WTC11 (cell line): ENCODE measurements around the gene GLMN. TPM values are rescaled to one million over a fixed set of nuclear protein-coding genes. Genes with fewer than 3 reads are reported as not detected.
A peak's percentile ranks its signal among the peaks of the same experiment; 100 is the strongest.

Experiments
- ATAC-seq: fragments of 200-7000 bp; cut with Tn5 transposase; 2 replicates; pipeline ENCODE4 v1.10.0; 2021; ENCODE audit warnings: mild to moderate bottlenecking, moderate library complexity
- CTCF ChIA-PET: fragments of 300-600 bp; sonication (Branson Sonifier 250); formaldehyde crosslinking; loops from one replicate; lab custom pipeline; 2021; ENCODE audit warnings: antibody characterized with exemption; lab: Charles Lee
- POLR2A ChIA-PET: fragments of 350-600 bp; sonication (Branson Sonifier 250); formaldehyde crosslinking; loops from one replicate; lab custom pipeline; 2021; ENCODE audit warnings: antibody characterized with exemption; lab: Charles Lee
- DNase-seq: peaks from one replicate; pipeline ENCODE4 v3.0.0; 2021; ENCODE audit warnings: low spot score
- H3K27ac Mint-ChIP-seq: 2 replicates; pipeline ENCODE4 v1.8.0; 2021; ENCODE audit warnings: mixed read lengths
- H3K27me3 Mint-ChIP-seq: 2 replicates; pipeline ENCODE4 v1.8.0; 2021; ENCODE audit warnings: low read depth, mild to moderate bottlenecking, moderate library complexity, mixed read lengths
- H3K36me3 Mint-ChIP-seq: 2 replicates; pipeline ENCODE4 v1.8.0; 2021; ENCODE audit warnings: mixed read lengths
- H3K4me1 Mint-ChIP-seq: 2 replicates; pipeline ENCODE4 v1.8.0; 2022; ENCODE audit warnings: mixed read lengths
- H3K4me3 Mint-ChIP-seq: 2 replicates; pipeline ENCODE4 v1.8.0; 2021; ENCODE audit warnings: mild to moderate bottlenecking, moderate library complexity, mixed read lengths
- H3K9me3 Mint-ChIP-seq: 2 replicates; pipeline ENCODE4 v1.8.0; 2021; ENCODE audit warnings: mixed read lengths
- ELF4 ChIP-seq: sonication (generic); formaldehyde crosslinking; IDR thresholded peaks from 2 replicates; pipeline ENCODE4 v1.8.1; 2022; ENCODE audit warnings: low read depth, mild to moderate bottlenecking, moderate library complexity, missing genetic modification reagents
- EMX1 ChIP-seq: fragments of 250-450 bp; sonication (Bioruptor Pico); IDR thresholded peaks from 2 replicates; pipeline ENCODE4 v1.8.0; 2021; ENCODE audit warnings: mild to moderate bottlenecking
- FOXJ3 ChIP-seq: sonication (generic); formaldehyde crosslinking; IDR thresholded peaks from 2 replicates; pipeline ENCODE4 v1.9.0; 2021; ENCODE audit warnings: missing genetic modification reagents, mild to moderate bottlenecking, borderline replicate concordance
- JAZF1 ChIP-seq: fragments of 250-450 bp; sonication (Bioruptor Pico); IDR thresholded peaks from 2 replicates; pipeline ENCODE4 v1.9.0; 2021; ENCODE audit warnings: moderate library complexity, mild to moderate bottlenecking, inconsistent platforms
- MYBL2 ChIP-seq: sonication (generic); formaldehyde crosslinking; IDR thresholded peaks from 2 replicates; pipeline ENCODE4 v1.8.1; 2023; ENCODE audit warnings: mild to moderate bottlenecking, moderate library complexity, missing genetic modification reagents
- NR3C1 ChIP-seq: sonication (generic); formaldehyde crosslinking; conservative IDR thresholded peaks from 2 replicates; pipeline ENCODE4 v1.8.1; 2023; ENCODE audit warnings: low read depth, mild to moderate bottlenecking, missing genetic modification reagents
- RELA ChIP-seq: sonication (generic); formaldehyde crosslinking; IDR thresholded peaks from 2 replicates; pipeline ENCODE4 v1.8.1; 2022; ENCODE audit warnings: missing genetic modification reagents, mild to moderate bottlenecking, borderline replicate concordance
- SMAD4 ChIP-seq: sonication (generic); formaldehyde crosslinking; IDR thresholded peaks from 2 replicates; pipeline ENCODE4 v1.8.0; 2022; ENCODE audit warnings: mild to moderate bottlenecking, missing genetic modification reagents
- TEAD1 ChIP-seq: sonication (generic); formaldehyde crosslinking; IDR thresholded peaks from 2 replicates; pipeline ENCODE4 v1.8.0; 2022; ENCODE audit warnings: mild to moderate bottlenecking, missing genetic modification reagents
- ZNF138 ChIP-seq: sonication (generic); formaldehyde crosslinking; conservative IDR thresholded peaks from 2 replicates; pipeline ENCODE4 v1.8.1; 2022; ENCODE audit warnings: mild to moderate bottlenecking, moderate library complexity, missing genetic modification reagents
- ZNF671 ChIP-seq: fragments of 250-450 bp; sonication (Bioruptor Pico); IDR thresholded peaks from 2 replicates; pipeline ENCODE4 v1.8.0; 2021; ENCODE audit warnings: mild to moderate bottlenecking
- total RNA-seq: library from RNA; stranded (reverse); gene quantifications from 3 replicates; pipeline ENCODE4 v1.2.3, GENCODE V29; 2021
- TF ChIP-seq, protein P1 (sequence below): fragments of 250-450 bp; sonication (Bioruptor Pico); IDR thresholded peaks from 2 replicates; pipeline ENCODE4 v1.9.0; 2021; ENCODE audit warnings: mild to moderate bottlenecking, borderline replicate concordance
- TF ChIP-seq, protein P2 (sequence below): sonication (generic); formaldehyde crosslinking; conservative IDR thresholded peaks from 2 replicates; pipeline ENCODE4 v1.8.1; 2022; ENCODE audit warnings: mild to moderate bottlenecking, missing genetic modification reagents
- TF ChIP-seq, protein P3 (sequence below): fragments of 200-600 bp; IDR thresholded peaks from 2 replicates; pipeline ENCODE4 v1.8.0; 2022; ENCODE audit warnings: antibody characterized with exemption
- TF ChIP-seq, protein P4 (sequence below): sonication (generic); formaldehyde crosslinking; IDR thresholded peaks from 2 replicates; pipeline ENCODE4 v1.8.1; 2023; ENCODE audit warnings: mild to moderate bottlenecking, missing genetic modification reagents, moderate library complexity
- TF ChIP-seq, protein P5 (sequence below): sonication (generic); formaldehyde crosslinking; IDR thresholded peaks from 2 replicates; pipeline ENCODE4 v1.8.1; 2023; ENCODE audit warnings: mild to moderate bottlenecking, missing genetic modification reagents
- TF ChIP-seq, protein P6 (sequence below): sonication (generic); formaldehyde crosslinking; IDR thresholded peaks from 2 replicates; pipeline ENCODE4 v1.8.0; 2022; ENCODE audit warnings: mild to moderate bottlenecking, missing genetic modification reagents
- TF ChIP-seq, protein P7 (sequence below): fragments of 250-450 bp; sonication (Bioruptor Pico); IDR thresholded peaks from 2 replicates; pipeline ENCODE4 v2.1.2; 2022; ENCODE audit warnings: mild to moderate bottlenecking, moderate library complexity
- TF ChIP-seq, protein P8 (sequence below): sonication (generic); formaldehyde crosslinking; IDR thresholded peaks from 2 replicates; pipeline ENCODE4 v1.8.0; 2022; ENCODE audit warnings: mild to moderate bottlenecking, missing genetic modification reagents

The GLMN gene
- total RNA-seq, 1 experiment from 2014 or later: 20.9 TPM

DNA sequence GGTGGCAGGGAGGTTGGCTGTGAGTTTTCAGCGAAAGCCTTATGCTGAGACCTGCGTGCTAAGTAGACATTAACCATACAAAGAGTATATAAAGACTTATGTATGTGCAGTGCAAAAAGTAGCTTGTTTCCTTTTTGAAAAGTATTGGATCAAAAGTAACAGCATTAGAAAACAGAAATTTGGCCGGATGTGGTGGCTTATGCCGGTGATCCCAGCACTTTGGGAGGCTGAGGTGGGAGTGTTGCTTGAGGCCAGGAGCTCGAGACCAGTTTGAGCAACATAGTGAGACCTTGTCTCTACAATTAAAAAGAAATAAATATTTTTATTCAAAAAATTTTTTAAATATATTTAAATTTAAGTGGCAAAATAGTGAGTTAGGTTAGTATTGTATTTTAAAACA is 2.2 kb upstream of the GLMN start:
- Mint-ChIP-seq H3K27me3 (no peaks in the 10 kb centered on the region), H3K27ac (no peak overlapping the region), H3K36me3 (peaks cover 37% of the 10 kb centered on the region), H3K9me3 (peaks cover 3% of the 10 kb centered on the region; the same call in 1 of the 2 replicates), H3K4me3 (no peak overlapping the region), H3K4me1 (peaks cover 13% of the 10 kb centered on the region)
- ChIA-PET POLR2A (no interaction called here), CTCF (interaction anchor here (1.7 kb wide), 1 partner anchor 10 kb away, joined by 5 read pairs; no protein-coding TSS in a partner anchor)
- ATAC-seq (no peak), DNase-seq (no peak)
- no peak for TF ChIP-seq FOXJ3 (CRISPR knock-in tag)

DNA sequence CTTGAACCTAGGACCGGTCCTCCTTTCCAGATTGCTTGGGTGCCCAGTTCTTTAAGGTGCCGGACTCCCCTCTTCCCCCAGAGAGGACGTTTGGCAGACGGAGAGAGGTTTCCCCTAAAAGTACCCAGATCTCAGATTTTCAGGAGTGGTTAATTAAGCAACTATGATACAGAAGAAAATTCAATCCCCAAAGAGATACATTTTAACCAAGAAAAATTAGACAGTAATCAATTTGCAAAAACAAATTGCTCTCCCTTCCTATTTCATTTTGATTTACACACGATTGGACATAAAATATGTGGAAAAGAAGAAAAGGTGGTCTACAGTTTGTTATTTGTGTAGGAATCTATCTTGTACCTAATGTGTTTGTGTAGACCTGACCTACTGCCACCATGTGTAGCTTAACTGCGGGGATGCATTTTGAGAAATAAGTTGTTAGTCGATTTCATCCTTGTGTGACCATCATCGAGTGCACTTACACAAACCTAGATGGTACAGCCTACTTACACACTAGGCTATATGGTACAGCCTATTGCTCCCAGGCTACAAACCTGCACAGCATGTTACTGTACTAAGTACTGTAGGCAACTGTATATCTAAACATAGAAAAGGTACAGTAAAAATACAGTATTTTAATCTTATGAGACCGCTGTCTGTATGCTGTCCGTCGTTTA is 827 bp upstream of the GLMN start:
- ChIA-PET POLR2A (interaction anchor here (1.0 to 1.1 kb wide), 2 partner anchors 8 to 17 kb away, joined by 3 to 4 read pairs; no protein-coding TSS in a partner anchor), CTCF (interaction anchor here (0.6 to 1.7 kb wide), 3 partner anchors 8 to 32 kb away, joined by 3 to 5 read pairs (median 3); no protein-coding TSS in a partner anchor)
- peak; percentile 6 for ATAC-seq
- TF ChIP-seq ELF4 (CRISPR knock-in tag) (no peak), TEAD1 (no peak), MYBL2 (no peak), NR3C1 (CRISPR knock-in tag) (no peak), EMX1 (CRISPR knock-in tag) (no peak), SMAD4 (CRISPR knock-in tag) (no peak), RELA (CRISPR knock-in tag) (no peak), ZNF671 (no peak), ZNF138 (no peak), JAZF1 (no peak)
- TF ChIP-seq, protein P1, sequence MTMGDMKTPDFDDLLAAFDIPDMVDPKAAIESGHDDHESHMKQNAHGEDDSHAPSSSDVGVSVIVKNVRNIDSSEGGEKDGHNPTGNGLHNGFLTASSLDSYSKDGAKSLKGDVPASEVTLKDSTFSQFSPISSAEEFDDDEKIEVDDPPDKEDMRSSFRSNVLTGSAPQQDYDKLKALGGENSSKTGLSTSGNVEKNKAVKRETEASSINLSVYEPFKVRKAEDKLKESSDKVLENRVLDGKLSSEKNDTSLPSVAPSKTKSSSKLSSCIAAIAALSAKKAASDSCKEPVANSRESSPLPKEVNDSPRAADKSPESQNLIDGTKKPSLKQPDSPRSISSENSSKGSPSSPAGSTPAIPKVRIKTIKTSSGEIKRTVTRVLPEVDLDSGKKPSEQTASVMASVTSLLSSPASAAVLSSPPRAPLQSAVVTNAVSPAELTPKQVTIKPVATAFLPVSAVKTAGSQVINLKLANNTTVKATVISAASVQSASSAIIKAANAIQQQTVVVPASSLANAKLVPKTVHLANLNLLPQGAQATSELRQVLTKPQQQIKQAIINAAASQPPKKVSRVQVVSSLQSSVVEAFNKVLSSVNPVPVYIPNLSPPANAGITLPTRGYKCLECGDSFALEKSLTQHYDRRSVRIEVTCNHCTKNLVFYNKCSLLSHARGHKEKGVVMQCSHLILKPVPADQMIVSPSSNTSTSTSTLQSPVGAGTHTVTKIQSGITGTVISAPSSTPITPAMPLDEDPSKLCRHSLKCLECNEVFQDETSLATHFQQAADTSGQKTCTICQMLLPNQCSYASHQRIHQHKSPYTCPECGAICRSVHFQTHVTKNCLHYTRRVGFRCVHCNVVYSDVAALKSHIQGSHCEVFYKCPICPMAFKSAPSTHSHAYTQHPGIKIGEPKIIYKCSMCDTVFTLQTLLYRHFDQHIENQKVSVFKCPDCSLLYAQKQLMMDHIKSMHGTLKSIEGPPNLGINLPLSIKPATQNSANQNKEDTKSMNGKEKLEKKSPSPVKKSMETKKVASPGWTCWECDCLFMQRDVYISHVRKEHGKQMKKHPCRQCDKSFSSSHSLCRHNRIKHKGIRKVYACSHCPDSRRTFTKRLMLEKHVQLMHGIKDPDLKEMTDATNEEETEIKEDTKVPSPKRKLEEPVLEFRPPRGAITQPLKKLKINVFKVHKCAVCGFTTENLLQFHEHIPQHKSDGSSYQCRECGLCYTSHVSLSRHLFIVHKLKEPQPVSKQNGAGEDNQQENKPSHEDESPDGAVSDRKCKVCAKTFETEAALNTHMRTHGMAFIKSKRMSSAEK (CRISPR knock-in tag): no peak
- TF ChIP-seq, protein P2, sequence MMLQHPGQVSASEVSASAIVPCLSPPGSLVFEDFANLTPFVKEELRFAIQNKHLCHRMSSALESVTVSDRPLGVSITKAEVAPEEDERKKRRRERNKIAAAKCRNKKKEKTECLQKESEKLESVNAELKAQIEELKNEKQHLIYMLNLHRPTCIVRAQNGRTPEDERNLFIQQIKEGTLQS: no peak
- TF ChIP-seq, protein P3, sequence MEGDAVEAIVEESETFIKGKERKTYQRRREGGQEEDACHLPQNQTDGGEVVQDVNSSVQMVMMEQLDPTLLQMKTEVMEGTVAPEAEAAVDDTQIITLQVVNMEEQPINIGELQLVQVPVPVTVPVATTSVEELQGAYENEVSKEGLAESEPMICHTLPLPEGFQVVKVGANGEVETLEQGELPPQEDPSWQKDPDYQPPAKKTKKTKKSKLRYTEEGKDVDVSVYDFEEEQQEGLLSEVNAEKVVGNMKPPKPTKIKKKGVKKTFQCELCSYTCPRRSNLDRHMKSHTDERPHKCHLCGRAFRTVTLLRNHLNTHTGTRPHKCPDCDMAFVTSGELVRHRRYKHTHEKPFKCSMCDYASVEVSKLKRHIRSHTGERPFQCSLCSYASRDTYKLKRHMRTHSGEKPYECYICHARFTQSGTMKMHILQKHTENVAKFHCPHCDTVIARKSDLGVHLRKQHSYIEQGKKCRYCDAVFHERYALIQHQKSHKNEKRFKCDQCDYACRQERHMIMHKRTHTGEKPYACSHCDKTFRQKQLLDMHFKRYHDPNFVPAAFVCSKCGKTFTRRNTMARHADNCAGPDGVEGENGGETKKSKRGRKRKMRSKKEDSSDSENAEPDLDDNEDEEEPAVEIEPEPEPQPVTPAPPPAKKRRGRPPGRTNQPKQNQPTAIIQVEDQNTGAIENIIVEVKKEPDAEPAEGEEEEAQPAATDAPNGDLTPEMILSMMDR: no peak
- TF ChIP-seq, protein P4, sequence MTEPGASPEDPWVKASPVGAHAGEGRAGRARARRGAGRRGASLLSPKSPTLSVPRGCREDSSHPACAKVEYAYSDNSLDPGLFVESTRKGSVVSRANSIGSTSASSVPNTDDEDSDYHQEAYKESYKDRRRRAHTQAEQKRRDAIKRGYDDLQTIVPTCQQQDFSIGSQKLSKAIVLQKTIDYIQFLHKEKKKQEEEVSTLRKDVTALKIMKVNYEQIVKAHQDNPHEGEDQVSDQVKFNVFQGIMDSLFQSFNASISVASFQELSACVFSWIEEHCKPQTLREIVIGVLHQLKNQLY: no peak
- TF ChIP-seq, protein P5, sequence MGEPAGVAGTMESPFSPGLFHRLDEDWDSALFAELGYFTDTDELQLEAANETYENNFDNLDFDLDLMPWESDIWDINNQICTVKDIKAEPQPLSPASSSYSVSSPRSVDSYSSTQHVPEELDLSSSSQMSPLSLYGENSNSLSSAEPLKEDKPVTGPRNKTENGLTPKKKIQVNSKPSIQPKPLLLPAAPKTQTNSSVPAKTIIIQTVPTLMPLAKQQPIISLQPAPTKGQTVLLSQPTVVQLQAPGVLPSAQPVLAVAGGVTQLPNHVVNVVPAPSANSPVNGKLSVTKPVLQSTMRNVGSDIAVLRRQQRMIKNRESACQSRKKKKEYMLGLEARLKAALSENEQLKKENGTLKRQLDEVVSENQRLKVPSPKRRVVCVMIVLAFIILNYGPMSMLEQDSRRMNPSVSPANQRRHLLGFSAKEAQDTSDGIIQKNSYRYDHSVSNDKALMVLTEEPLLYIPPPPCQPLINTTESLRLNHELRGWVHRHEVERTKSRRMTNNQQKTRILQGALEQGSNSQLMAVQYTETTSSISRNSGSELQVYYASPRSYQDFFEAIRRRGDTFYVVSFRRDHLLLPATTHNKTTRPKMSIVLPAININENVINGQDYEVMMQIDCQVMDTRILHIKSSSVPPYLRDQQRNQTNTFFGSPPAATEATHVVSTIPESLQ: no peak
- TF ChIP-seq, protein P6, sequence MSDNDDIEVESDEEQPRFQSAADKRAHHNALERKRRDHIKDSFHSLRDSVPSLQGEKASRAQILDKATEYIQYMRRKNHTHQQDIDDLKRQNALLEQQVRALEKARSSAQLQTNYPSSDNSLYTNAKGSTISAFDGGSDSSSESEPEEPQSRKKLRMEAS (CRISPR knock-in tag): no peak
- TF ChIP-seq, protein P7, sequence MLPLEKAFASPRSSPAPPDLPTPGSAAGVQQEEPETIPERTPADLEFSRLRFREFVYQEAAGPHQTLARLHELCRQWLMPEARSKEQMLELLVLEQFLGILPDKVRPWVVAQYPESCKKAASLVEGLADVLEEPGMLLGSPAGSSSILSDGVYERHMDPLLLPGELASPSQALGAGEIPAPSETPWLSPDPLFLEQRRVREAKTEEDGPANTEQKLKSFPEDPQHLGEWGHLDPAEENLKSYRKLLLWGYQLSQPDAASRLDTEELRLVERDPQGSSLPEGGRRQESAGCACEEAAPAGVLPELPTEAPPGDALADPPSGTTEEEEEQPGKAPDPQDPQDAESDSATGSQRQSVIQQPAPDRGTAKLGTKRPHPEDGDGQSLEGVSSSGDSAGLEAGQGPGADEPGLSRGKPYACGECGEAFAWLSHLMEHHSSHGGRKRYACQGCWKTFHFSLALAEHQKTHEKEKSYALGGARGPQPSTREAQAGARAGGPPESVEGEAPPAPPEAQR (CRISPR knock-in tag): no peak
- TF ChIP-seq, protein P8, sequence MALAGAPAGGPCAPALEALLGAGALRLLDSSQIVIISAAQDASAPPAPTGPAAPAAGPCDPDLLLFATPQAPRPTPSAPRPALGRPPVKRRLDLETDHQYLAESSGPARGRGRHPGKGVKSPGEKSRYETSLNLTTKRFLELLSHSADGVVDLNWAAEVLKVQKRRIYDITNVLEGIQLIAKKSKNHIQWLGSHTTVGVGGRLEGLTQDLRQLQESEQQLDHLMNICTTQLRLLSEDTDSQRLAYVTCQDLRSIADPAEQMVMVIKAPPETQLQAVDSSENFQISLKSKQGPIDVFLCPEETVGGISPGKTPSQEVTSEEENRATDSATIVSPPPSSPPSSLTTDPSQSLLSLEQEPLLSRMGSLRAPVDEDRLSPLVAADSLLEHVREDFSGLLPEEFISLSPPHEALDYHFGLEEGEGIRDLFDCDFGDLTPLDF (CRISPR knock-in tag): no peak
- Mint-ChIP-seq H3K27me3 (no peaks in the 10 kb centered on the region), H3K4me3 (peak overlapping the region; percentile 95), H3K9me3 (peaks cover 2% of the 10 kb centered on the region; the same call in 1 of the 2 replicates), H3K4me1 (peaks cover 13% of the 10 kb centered on the region), H3K36me3 (peaks cover 40% of the 10 kb centered on the region), H3K27ac (peak overlapping the region; percentile 75)
- DNase-seq: no peak
